ENCODE measurements around the gene CDK15.

CDK15 gene

GRCh38 chr2:201777043-201777442, 29.3 kb upstream of the CDK15 start:
- no peak overlapping the region for H3K9ac ChIP-seq (ENCODE audit: low read depth, low read length)
- H3K27me3 ChIP-seq (ENCODE audit: control insufficient read depth, insufficient read depth, low read length): no peaks in the 10 kb centered on the region
- peaks cover 22% of the 10 kb centered on the region for H3K4me1 ChIP-seq (ENCODE audit: control insufficient read depth, insufficient read depth, low read length)
- no peaks in the 10 kb centered on the region for H3K36me3 ChIP-seq (ENCODE audit: control insufficient read depth, insufficient read depth, low read length)
- H3K4me3 ChIP-seq (ENCODE audit: low read depth, low read length): no peak overlapping the region
- no peaks in the 10 kb centered on the region for H3K9me3 ChIP-seq (ENCODE audit: control insufficient read depth, insufficient read depth, low read length)

- no peak overlapping the region for H3K4me3 ChIP-seq (ENCODE audit: low read depth, low read length)
- no peak overlapping the region for H3K9ac ChIP-seq (ENCODE audit: low read depth, low read length)
- H3K27me3 ChIP-seq (ENCODE audit: control insufficient read depth, insufficient read depth, low read length): no peaks in the 10 kb centered on the region
- H3K36me3 ChIP-seq (ENCODE audit: control insufficient read depth, insufficient read depth, low read length): no peaks in the 10 kb centered on the region
- H3K4me1 ChIP-seq (ENCODE audit: control insufficient read depth, insufficient read depth, low read length): peaks cover 22% of the 10 kb centered on the region
- no peaks in the 10 kb centered on the region for H3K9me3 ChIP-seq (ENCODE audit: control insufficient read depth, insufficient read depth, low read length)
These were observed 28.5 kb upstream of the CDK15 start for GRCh38 chr2:201777869-201778268.

- no peaks in the 10 kb centered on the region for H3K27me3 ChIP-seq (ENCODE audit: control insufficient read depth, insufficient read depth, low read length)
- no peaks in the 10 kb centered on the region for H3K9me3 ChIP-seq (ENCODE audit: control insufficient read depth, insufficient read depth, low read length)
- H3K36me3 ChIP-seq (ENCODE audit: control insufficient read depth, insufficient read depth, low read length): no peaks in the 10 kb centered on the region
- H3K4me1 ChIP-seq (ENCODE audit: control insufficient read depth, insufficient read depth, low read length): peaks cover 15% of the 10 kb centered on the region
- peak overlapping the region; percentile 96 for H3K4me3 ChIP-seq (ENCODE audit: low read depth, low read length)
- peak overlapping the region; percentile 89 for H3K9ac ChIP-seq (ENCODE audit: low read depth, low read length)
These were observed 26.2 kb upstream of the CDK15 start for GRCh38 chr2:201779901-201780673.

GRCh38 chr2:201780674-201781493, 25.5 kb upstream of the CDK15 start, which contains the start of gene ALS2:
Gene ALS2, minus strand, starts transcription at chr2:201780933. Its CDS starts 12,048 bp downstream, at chr2:201768885.
- Histone ChIP-seq H3K9ac (ENCODE audit: low read depth, low read length) (peak within 1 kb of the TSS; percentile 89), H3K9me3 (ENCODE audit: control insufficient read depth, insufficient read depth, low read length) (no peaks in the 10 kb centered on the region), H3K36me3 (ENCODE audit: control insufficient read depth, insufficient read depth, low read length) (no peaks in the 10 kb centered on the region), H3K27me3 (ENCODE audit: control insufficient read depth, insufficient read depth, low read length) (no peaks in the 10 kb centered on the region), H3K4me3 (ENCODE audit: low read depth, low read length) (peak within 1 kb of the TSS; percentile 96), H3K4me1 (ENCODE audit: control insufficient read depth, insufficient read depth, low read length) (peaks cover 15% of the 10 kb centered on the region)

GRCh38 chr2:201781557-201782051, 24.7 kb upstream of the CDK15 start:
- peaks cover 15% of the 10 kb centered on the region for H3K4me1 ChIP-seq (ENCODE audit: control insufficient read depth, insufficient read depth, low read length)
- peak overlapping the region; percentile 83 for H3K9ac ChIP-seq (ENCODE audit: low read depth, low read length)
- H3K27me3 ChIP-seq (ENCODE audit: control insufficient read depth, insufficient read depth, low read length): no peaks in the 10 kb centered on the region
- H3K9me3 ChIP-seq (ENCODE audit: control insufficient read depth, insufficient read depth, low read length): no peaks in the 10 kb centered on the region
- H3K36me3 ChIP-seq (ENCODE audit: control insufficient read depth, insufficient read depth, low read length): no peaks in the 10 kb centered on the region
- peak overlapping the region; percentile 96 for H3K4me3 ChIP-seq (ENCODE audit: low read depth, low read length)

- Histone ChIP-seq H3K4me1 (ENCODE audit: control insufficient read depth, insufficient read depth, low read length) (no peaks in the 10 kb centered on the region), H3K4me3 (ENCODE audit: low read depth, low read length) (no peak overlapping the region), H3K9me3 (ENCODE audit: control insufficient read depth, insufficient read depth, low read length) (no peaks in the 10 kb centered on the region), H3K27me3 (ENCODE audit: control insufficient read depth, insufficient read depth, low read length) (no peaks in the 10 kb centered on the region), H3K9ac (ENCODE audit: low read depth, low read length) (no peak overlapping the region), H3K36me3 (ENCODE audit: control insufficient read depth, insufficient read depth, low read length) (no peaks in the 10 kb centered on the region)
These were observed 21.8 kb upstream of the CDK15 start for GRCh38 chr2:201784563-201784962.

GRCh38 chr2:201785135-201785534, 21.2 kb upstream of the CDK15 start:
- Histone ChIP-seq H3K4me1 (ENCODE audit: control insufficient read depth, insufficient read depth, low read length) (no peaks in the 10 kb centered on the region), H3K36me3 (ENCODE audit: control insufficient read depth, insufficient read depth, low read length) (no peaks in the 10 kb centered on the region), H3K9me3 (ENCODE audit: control insufficient read depth, insufficient read depth, low read length) (no peaks in the 10 kb centered on the region), H3K4me3 (ENCODE audit: low read depth, low read length) (no peak overlapping the region), H3K27me3 (ENCODE audit: control insufficient read depth, insufficient read depth, low read length) (no peaks in the 10 kb centered on the region), H3K9ac (ENCODE audit: low read depth, low read length) (no peak overlapping the region)

- H3K27me3 ChIP-seq (ENCODE audit: control insufficient read depth, insufficient read depth, low read length): no peaks in the 10 kb centered on the region
- H3K4me1 ChIP-seq (ENCODE audit: control insufficient read depth, insufficient read depth, low read length): no peaks in the 10 kb centered on the region
- no peaks in the 10 kb centered on the region for H3K9me3 ChIP-seq (ENCODE audit: control insufficient read depth, insufficient read depth, low read length)
- H3K4me3 ChIP-seq (ENCODE audit: low read depth, low read length): no peak overlapping the region
- H3K36me3 ChIP-seq (ENCODE audit: control insufficient read depth, insufficient read depth, low read length): no peaks in the 10 kb centered on the region
- no peak overlapping the region for H3K9ac ChIP-seq (ENCODE audit: low read depth, low read length)
These were observed 19.9 kb upstream of the CDK15 start for GRCh38 chr2:201786471-201786870.

GRCh38 chr2:201788371-201788770, 18.0 kb upstream of the CDK15 start:
- no peaks in the 10 kb centered on the region for H3K36me3 ChIP-seq (ENCODE audit: control insufficient read depth, insufficient read depth, low read length)
- H3K9ac ChIP-seq (ENCODE audit: low read depth, low read length): no peak overlapping the region
- H3K4me1 ChIP-seq (ENCODE audit: control insufficient read depth, insufficient read depth, low read length): no peaks in the 10 kb centered on the region
- no peaks in the 10 kb centered on the region for H3K27me3 ChIP-seq (ENCODE audit: control insufficient read depth, insufficient read depth, low read length)
- no peak overlapping the region for H3K4me3 ChIP-seq (ENCODE audit: low read depth, low read length)
- no peaks in the 10 kb centered on the region for H3K9me3 ChIP-seq (ENCODE audit: control insufficient read depth, insufficient read depth, low read length)

GRCh38 chr2:201789395-201789794, 16.9 kb upstream of the CDK15 start:
- no peaks in the 10 kb centered on the region for H3K27me3 ChIP-seq (ENCODE audit: control insufficient read depth, insufficient read depth, low read length)
- no peaks in the 10 kb centered on the region for H3K9me3 ChIP-seq (ENCODE audit: control insufficient read depth, insufficient read depth, low read length)
- H3K36me3 ChIP-seq (ENCODE audit: control insufficient read depth, insufficient read depth, low read length): no peaks in the 10 kb centered on the region
- H3K9ac ChIP-seq (ENCODE audit: low read depth, low read length): no peak overlapping the region
- H3K4me1 ChIP-seq (ENCODE audit: control insufficient read depth, insufficient read depth, low read length): no peaks in the 10 kb centered on the region
- no peak overlapping the region for H3K4me3 ChIP-seq (ENCODE audit: low read depth, low read length)

- Histone ChIP-seq H3K9ac (ENCODE audit: low read depth, low read length) (no peak overlapping the region), H3K4me3 (ENCODE audit: low read depth, low read length) (no peak overlapping the region), H3K4me1 (ENCODE audit: control insufficient read depth, insufficient read depth, low read length) (no peaks in the 10 kb centered on the region), H3K27me3 (ENCODE audit: control insufficient read depth, insufficient read depth, low read length) (no peaks in the 10 kb centered on the region), H3K9me3 (ENCODE audit: control insufficient read depth, insufficient read depth, low read length) (no peaks in the 10 kb centered on the region), H3K36me3 (ENCODE audit: control insufficient read depth, insufficient read depth, low read length) (no peaks in the 10 kb centered on the region)
These were observed 16.0 kb upstream of the CDK15 start for GRCh38 chr2:201790291-201790690.

Data from iPS-15b (cell line).